Panc1 (cell line): ENCODE data around the gene RAPGEF5. TPM values are rescaled to one million over a fixed set of nuclear protein-coding genes. Genes with fewer than 3 reads are reported as not detected.

Experiments used
- ATAC-seq: fragments of 200-7000 bp; cut with Tn5 transposase; 2 replicates; pipeline ENCODE4 v1.9.1; 2020; ENCODE audit warnings: mild to moderate bottlenecking, moderate library complexity
- BruUV-seq: library from RNA; stranded (reverse); fragments of 400-500 nt; replicated peaks from 2 replicates; lab custom pipeline; 2021; lab: Mats Ljungman, UMichigan
- CTCF ChIA-PET: fragments of 300-600 bp; sonication (Branson Sonifier 250); formaldehyde crosslinking; loops from one replicate; lab custom pipeline; 2022; ENCODE audit warnings: antibody characterized with exemption; lab: Charles Lee
- POLR2A ChIA-PET: fragments of 300-600 bp; sonication (Branson Sonifier 250); formaldehyde crosslinking; loops from one replicate; lab custom pipeline; 2022; ENCODE audit warnings: antibody characterized with exemption; lab: Charles Lee
- DNase-seq: peaks from one replicate; pipeline ENCODE4 v3.0.0-alpha.2; 2010; ENCODE audit warnings: low read depth, low spot score
- H3K27ac ChIP-seq: 2 replicates; pipeline ENCODE4 v1.5.1; 2011; ENCODE audit warnings: mild to moderate bottlenecking, low read length, inconsistent platforms
- H3K27me3 ChIP-seq: fragments of 200-500 bp; sonication (Bioruptor generic); 2 replicates; pipeline ENCODE4 v1.6.0; 2014; ENCODE audit warnings: low read length, inconsistent platforms; ENCODE audit not compliant: control insufficient read depth, insufficient read depth
- H3K36me3 ChIP-seq: fragments of 200-500 bp; sonication (Bioruptor generic); 2 replicates; pipeline ENCODE4 v1.5.1; 2014; ENCODE audit warnings: inconsistent platforms, mild to moderate bottlenecking, low read length, moderate library complexity; ENCODE audit not compliant: control insufficient read depth, insufficient read depth
- H3K4me1 ChIP-seq: 2 replicates; pipeline ENCODE4 v1.5.1; 2011; ENCODE audit warnings: inconsistent platforms, mild to moderate bottlenecking, low read length, moderate library complexity; ENCODE audit not compliant: control insufficient read depth, insufficient read depth
- H3K4me3 ChIP-seq, 2 experiments: 2 replicates each; pipeline ENCODE4 v1.5.1; 2011 to 2012; ENCODE audit warnings: low read depth in 2 of 2, low read length in 2 of 2, mild to moderate bottlenecking in 2 of 2, inconsistent platforms in 1 of 2, moderate library complexity in 1 of 2
- H3K9me3 ChIP-seq: fragments of 200-500 bp; sonication (Bioruptor generic); 2 replicates; pipeline ENCODE4 v1.5.1; 2014; ENCODE audit warnings: low read depth, mild to moderate bottlenecking, inconsistent platforms, low read length, moderate library complexity; ENCODE audit not compliant: control insufficient read depth, insufficient read depth
- POLR2AphosphoS5 ChIP-seq: IDR thresholded peaks from 2 replicates; pipeline ENCODE4 v1.6.1; 2012; ENCODE audit warnings: mild to moderate bottlenecking, low read depth, low read length, moderate library complexity
- SIN3A ChIP-seq: IDR thresholded peaks from 2 replicates; pipeline ENCODE4 v1.6.1; 2012; ENCODE audit warnings: low read depth, mild to moderate bottlenecking, low read length, moderate library complexity, borderline replicate concordance; ENCODE audit not compliant: insufficient read depth
- TCF7L2 ChIP-seq: IDR thresholded peaks from 2 replicates; pipeline ENCODE4 v1.6.1; 2011; ENCODE audit warnings: mild to moderate bottlenecking, low read depth, low read length, inconsistent platforms
- in situ Hi-C: cut with HindIII; loops from 2 replicates; pipeline ENCODE4 v1.10.0; 2016; ENCODE audit warnings: low sequenced_read_pairs, low pct_unique_long_range_greater_than_20kb
- intact Hi-C: fragments of 100-400 bp; cut with micrococcal nuclease; formaldehyde crosslinking; loops from one replicate; pipeline ENCODE4 v1.10.0; 2022; ENCODE audit not compliant: unreplicated experiment
- total RNA-seq: library from RNA; stranded (reverse); gene quantifications from one replicate; pipeline ENCODE4 v1.2.1, GENCODE V29; 2021; ENCODE audit not compliant: unreplicated experiment
- TF ChIP-seq, protein P1 (sequence below): fragments of 450-650 bp; IDR thresholded peaks from 2 replicates; pipeline ENCODE4 v1.5.1; 2017; ENCODE audit warnings: mild to moderate bottlenecking
- TF ChIP-seq, protein P2 (sequence below), 2 experiments: IDR thresholded peaks; 2 replicates each; pipeline ENCODE4 v1.6.1; 2011 to 2012; ENCODE audit warnings: low read depth in 2 of 2, control low read depth in 1 of 2, low read length in 1 of 2, mild to moderate bottlenecking in 1 of 2, moderate library complexity in 1 of 2; ENCODE audit not compliant: insufficient read depth in 1 of 2

The RAPGEF5 gene
- total RNA-seq, 1 experiment from 2014 or later: 1.4 TPM

DNA sequence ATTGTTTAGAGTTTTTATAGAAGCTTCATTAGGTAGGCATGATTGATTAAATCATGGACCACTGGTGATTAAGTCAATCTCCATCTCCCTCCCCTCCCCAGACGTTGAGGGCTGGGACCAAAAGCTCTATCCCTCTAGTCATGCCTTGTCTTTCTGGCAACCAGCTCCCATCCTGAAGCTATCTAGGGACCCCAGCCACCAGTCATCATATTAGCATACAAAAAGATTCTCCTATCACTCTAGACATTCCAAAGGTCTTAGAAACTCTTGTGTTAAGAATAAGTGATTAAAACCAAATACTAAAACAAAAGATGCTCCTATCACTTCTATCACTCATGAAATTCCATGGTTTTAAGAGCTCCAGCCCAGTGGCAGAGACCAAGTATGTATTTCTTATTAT lies 178.2 kb downstream of the RAPGEF5 start:
- Histone ChIP-seq H3K27me3 (no peaks in the 10 kb centered on the region; the same call in 1 of the 2 replicates), H3K27ac (no peak overlapping the region), H3K9me3 (0 out of 2 replicates have a peak, but pooled peaks cover 4% of the 10 kb centered on the region), H3K4me3 (no peak overlapping the region), H3K4me1 (no peaks in the 10 kb centered on the region), H3K36me3 (no peaks in the 10 kb centered on the region)
- ATAC-seq (no peak), DNase-seq (no peak)
- ChIA-PET CTCF (no interaction called here), POLR2A (no interaction called here)
- BruUV-seq: no TSS peak
- in situ Hi-C loops (no loop called here), intact Hi-C loops (no loop called here)
- TF ChIP-seq SIN3A (no peak), TCF7L2 (no peak)
- TF ChIP-seq, protein P1, sequence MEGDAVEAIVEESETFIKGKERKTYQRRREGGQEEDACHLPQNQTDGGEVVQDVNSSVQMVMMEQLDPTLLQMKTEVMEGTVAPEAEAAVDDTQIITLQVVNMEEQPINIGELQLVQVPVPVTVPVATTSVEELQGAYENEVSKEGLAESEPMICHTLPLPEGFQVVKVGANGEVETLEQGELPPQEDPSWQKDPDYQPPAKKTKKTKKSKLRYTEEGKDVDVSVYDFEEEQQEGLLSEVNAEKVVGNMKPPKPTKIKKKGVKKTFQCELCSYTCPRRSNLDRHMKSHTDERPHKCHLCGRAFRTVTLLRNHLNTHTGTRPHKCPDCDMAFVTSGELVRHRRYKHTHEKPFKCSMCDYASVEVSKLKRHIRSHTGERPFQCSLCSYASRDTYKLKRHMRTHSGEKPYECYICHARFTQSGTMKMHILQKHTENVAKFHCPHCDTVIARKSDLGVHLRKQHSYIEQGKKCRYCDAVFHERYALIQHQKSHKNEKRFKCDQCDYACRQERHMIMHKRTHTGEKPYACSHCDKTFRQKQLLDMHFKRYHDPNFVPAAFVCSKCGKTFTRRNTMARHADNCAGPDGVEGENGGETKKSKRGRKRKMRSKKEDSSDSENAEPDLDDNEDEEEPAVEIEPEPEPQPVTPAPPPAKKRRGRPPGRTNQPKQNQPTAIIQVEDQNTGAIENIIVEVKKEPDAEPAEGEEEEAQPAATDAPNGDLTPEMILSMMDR: no peak

DNA sequence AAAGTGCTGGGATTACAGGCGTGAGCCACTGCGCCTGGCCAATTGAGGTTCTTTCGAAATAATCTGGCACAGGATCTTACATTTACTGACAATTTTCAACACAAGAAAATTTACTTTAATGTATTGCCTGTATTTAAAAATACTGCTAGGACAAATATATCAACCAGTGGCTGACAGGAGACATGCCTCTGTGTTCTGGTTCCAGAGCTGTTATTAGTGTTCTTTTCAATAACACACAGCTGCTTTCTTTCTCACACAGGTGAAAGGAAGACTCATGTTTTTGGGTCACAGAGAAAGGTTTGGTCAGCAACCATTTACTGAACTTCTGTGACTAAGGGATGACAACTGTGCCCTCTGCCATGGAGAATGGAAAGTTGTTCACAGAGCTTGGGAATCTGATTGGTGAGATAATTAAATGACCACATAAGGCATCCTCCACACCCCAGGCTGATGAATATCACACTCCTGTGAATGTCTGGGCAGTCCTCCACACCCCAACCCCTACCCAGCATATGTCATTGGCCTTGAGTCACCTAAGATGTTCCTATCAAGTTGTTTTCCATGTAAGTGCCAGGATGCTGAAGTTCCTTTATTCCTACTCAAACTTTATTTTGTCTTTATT lies 180.1 kb downstream of the RAPGEF5 start:
- POLR2A ChIA-PET: no interaction called here
- Histone ChIP-seq H3K4me1 (no peaks in the 10 kb centered on the region), H3K9me3 (0 out of 2 replicates have a peak, but pooled peaks cover 4% of the 10 kb centered on the region), H3K36me3 (no peaks in the 10 kb centered on the region), H3K4me3 (no peak overlapping the region), H3K27ac (no peak overlapping the region), H3K27me3 (no peaks in the 10 kb centered on the region; the same call in 1 of the 2 replicates)
- BruUV-seq: no TSS peak
- intact Hi-C loops: no loop called here
- TF ChIP-seq, protein P2, sequence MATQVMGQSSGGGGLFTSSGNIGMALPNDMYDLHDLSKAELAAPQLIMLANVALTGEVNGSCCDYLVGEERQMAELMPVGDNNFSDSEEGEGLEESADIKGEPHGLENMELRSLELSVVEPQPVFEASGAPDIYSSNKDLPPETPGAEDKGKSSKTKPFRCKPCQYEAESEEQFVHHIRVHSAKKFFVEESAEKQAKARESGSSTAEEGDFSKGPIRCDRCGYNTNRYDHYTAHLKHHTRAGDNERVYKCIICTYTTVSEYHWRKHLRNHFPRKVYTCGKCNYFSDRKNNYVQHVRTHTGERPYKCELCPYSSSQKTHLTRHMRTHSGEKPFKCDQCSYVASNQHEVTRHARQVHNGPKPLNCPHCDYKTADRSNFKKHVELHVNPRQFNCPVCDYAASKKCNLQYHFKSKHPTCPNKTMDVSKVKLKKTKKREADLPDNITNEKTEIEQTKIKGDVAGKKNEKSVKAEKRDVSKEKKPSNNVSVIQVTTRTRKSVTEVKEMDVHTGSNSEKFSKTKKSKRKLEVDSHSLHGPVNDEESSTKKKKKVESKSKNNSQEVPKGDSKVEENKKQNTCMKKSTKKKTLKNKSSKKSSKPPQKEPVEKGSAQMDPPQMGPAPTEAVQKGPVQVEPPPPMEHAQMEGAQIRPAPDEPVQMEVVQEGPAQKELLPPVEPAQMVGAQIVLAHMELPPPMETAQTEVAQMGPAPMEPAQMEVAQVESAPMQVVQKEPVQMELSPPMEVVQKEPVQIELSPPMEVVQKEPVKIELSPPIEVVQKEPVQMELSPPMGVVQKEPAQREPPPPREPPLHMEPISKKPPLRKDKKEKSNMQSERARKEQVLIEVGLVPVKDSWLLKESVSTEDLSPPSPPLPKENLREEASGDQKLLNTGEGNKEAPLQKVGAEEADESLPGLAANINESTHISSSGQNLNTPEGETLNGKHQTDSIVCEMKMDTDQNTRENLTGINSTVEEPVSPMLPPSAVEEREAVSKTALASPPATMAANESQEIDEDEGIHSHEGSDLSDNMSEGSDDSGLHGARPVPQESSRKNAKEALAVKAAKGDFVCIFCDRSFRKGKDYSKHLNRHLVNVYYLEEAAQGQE (IDR thresholded peaks at IDR 0.05; ENCODE audit: insufficient read depth in 1 of 2, low read depth in 2 of 2, low read length in 1 of 2): no peak
- TF ChIP-seq POLR2AphosphoS5 (no peak), SIN3A (no peak)
- no peak for ATAC-seq
- no peak for DNase-seq
- CTCF ChIA-PET: no interaction called here
- in situ Hi-C loops: no loop called here

DNA sequence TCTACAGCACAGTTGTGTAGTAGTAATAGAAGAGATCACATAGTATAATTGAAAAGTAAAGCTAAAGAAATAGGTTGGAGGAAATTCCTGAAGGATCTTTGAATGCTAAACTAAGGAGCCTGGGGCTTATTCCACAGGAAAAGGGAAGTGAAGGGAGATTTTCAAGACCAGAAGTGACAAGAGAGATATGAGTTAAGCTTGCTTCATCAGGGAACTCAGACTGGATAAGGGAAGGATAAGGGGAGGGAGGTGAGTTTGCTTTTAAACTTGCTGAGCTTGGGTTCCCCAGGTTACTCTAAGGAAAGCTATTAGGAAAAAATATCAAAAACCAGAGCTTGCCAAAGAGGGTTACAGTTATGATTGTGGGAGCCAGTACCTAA lies 182.4 kb downstream of the RAPGEF5 start:
- TF ChIP-seq POLR2AphosphoS5 (no peak), TCF7L2 (no peak), SIN3A (no peak)
- TF ChIP-seq, protein P1: no peak
- TF ChIP-seq, protein P2 (IDR thresholded peaks at IDR 0.05; ENCODE audit: insufficient read depth in 1 of 2, low read depth in 2 of 2, low read length in 1 of 2): no peak
- no peak overlapping the region for H3K4me3 ChIP-seq
- H3K9me3 ChIP-seq: no peaks in the 10 kb centered on the region
- ATAC-seq: no peak
- POLR2A ChIA-PET: no interaction called here
- in situ Hi-C loops (no loop called here), intact Hi-C loops (no loop called here)
- BruUV-seq: no TSS peak
- H3K27ac ChIP-seq: no peak overlapping the region
- H3K36me3 ChIP-seq: no peaks in the 10 kb centered on the region
- CTCF ChIA-PET: no interaction called here
- H3K4me1 ChIP-seq: no peaks in the 10 kb centered on the region
- no peak for DNase-seq
- H3K27me3 ChIP-seq: no peaks in the 10 kb centered on the region; the same call in 1 of the 2 replicates
